ENCODE measurements around the gene RPH3AL.

Gene RPH3AL

DNA sequence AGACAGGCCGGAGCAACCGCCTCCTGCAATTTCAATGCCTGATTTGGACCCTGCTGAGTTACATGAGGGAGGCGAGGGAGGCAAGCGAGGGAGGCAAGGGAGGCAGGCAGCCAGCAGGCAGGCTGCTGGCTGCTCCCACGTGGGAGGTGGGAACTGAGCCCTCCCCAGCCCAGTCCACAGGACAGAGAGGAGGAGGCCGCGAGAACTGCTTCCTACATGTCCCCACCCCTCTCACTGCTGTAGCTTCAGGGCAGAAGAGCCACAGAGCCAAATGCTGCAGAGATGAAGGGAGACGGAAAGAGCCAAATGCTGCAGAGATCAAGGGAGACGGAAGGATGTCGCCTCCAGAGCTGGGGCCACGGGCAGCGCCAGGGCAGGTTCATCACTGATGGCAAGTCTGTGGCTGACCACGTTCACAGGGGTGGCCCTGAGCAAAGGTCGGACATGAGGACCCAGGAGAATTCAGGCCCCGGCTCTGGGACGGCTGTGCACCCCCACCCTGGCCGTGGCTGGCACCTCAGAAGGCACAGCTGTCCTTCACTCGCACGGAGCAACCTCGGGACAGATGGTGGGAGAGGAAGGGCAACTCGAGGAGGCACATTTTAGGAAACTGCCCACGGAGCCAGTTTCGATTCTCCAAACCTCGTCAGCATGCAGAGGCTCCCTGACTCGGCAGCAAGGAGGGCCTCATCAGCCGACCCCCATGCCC, 21.5 kb downstream of the RPH3AL start:
- TF ChIP-seq, protein P1, sequence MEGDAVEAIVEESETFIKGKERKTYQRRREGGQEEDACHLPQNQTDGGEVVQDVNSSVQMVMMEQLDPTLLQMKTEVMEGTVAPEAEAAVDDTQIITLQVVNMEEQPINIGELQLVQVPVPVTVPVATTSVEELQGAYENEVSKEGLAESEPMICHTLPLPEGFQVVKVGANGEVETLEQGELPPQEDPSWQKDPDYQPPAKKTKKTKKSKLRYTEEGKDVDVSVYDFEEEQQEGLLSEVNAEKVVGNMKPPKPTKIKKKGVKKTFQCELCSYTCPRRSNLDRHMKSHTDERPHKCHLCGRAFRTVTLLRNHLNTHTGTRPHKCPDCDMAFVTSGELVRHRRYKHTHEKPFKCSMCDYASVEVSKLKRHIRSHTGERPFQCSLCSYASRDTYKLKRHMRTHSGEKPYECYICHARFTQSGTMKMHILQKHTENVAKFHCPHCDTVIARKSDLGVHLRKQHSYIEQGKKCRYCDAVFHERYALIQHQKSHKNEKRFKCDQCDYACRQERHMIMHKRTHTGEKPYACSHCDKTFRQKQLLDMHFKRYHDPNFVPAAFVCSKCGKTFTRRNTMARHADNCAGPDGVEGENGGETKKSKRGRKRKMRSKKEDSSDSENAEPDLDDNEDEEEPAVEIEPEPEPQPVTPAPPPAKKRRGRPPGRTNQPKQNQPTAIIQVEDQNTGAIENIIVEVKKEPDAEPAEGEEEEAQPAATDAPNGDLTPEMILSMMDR (IDR thresholded peaks at IDR 0.05; ENCODE audit: low read depth, low read length): no peak
- no peak overlapping the region for H3K4me3 ChIP-seq (ENCODE audit: low read depth, low read length)
- DNase-seq (ENCODE audit: low read depth, low spot score): no peak
- in situ Hi-C loops (cut with HindIII; ENCODE audit: low sequenced_read_pairs): no loop called here

DNA sequence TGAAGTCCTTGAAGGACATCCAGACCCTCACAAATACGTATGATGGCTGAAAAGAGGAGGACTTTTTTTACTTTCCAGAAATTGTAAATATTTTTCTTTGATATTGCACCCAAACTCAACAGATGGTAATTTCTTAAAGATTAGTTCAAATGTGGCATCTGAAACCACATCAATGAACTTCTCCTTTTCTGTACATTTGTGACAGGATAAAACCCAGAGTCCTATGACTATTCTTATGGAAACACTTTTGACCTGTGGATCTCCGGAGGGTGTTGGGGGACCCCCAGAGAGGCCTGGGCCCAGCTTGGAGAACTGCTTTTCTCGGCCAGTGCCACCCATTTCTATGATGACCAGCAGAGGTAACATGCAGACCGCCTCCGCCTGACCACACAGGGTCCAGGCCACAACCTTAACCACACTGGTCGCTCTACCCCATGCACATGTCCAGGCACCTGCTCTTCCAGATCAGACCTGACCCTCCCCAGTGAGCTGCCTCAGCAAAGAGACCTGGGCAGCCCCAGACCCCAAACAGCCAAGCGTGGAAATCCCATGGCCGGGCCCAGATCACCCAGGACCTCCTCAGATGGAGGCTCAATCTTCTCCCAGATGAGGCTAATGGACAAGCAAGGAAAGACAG, 22.7 kb downstream of the RPH3AL start:
- no peak for DNase-seq (ENCODE audit: low read depth, low spot score)
- TF ChIP-seq, protein P1 (IDR thresholded peaks at IDR 0.05; ENCODE audit: low read depth, low read length): no peak
- in situ Hi-C loops (cut with HindIII; ENCODE audit: low sequenced_read_pairs): no loop called here
- no peak overlapping the region for H3K4me3 ChIP-seq (ENCODE audit: low read depth, low read length)

DNA sequence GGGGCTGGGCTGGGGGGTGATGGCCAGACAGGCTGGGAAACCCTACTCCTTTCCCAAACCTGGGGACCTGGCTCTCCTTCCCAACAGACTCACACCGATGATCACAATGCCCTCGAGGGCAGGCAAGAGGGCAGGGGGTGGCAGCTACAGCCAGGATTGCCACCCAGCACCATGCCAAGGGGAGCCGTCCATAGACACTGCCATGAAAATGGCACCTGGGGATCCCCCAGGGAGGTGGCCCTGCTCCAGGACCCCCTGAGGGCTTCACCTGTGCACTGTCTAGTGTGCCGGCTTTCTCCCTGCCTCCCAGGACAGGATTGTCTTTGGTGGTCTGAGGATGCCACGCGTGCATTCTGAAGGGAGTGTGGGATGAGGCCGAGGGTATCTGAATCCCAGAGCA, 24.6 kb downstream of the RPH3AL start:
- TF ChIP-seq, protein P1 (IDR thresholded peaks at IDR 0.05; ENCODE audit: low read depth, low read length): no peak
- no peak overlapping the region for H3K4me3 ChIP-seq (ENCODE audit: low read depth, low read length)
- no peak for DNase-seq (ENCODE audit: low read depth, low spot score)
- in situ Hi-C loops (cut with HindIII; ENCODE audit: low sequenced_read_pairs): no loop called here

DNA sequence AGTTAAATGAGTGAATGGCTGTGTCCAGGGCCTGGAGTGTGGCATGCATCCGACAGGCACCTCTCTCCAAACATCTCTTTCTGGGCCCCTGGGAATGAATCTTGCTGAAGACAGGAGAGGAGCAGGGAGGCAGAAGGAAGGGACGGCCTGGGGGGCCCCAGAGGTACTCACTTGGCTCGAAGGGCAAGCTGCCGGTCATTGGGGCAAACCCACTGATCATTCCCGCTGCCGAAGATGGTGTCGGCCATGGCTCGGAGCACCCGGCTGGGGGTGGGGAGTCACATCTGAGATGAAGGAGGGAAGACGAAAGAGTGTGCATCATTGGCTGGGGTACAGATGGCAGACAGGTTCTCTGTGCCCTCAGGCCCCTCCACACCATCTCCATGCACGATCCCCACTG, 25.3 kb downstream of the RPH3AL start:
- TF ChIP-seq, protein P1 (IDR thresholded peaks at IDR 0.05; ENCODE audit: low read depth, low read length): no peak
- no peak for DNase-seq (ENCODE audit: low read depth, low spot score)
- in situ Hi-C loops (cut with HindIII; ENCODE audit: low sequenced_read_pairs): no loop called here

DNA sequence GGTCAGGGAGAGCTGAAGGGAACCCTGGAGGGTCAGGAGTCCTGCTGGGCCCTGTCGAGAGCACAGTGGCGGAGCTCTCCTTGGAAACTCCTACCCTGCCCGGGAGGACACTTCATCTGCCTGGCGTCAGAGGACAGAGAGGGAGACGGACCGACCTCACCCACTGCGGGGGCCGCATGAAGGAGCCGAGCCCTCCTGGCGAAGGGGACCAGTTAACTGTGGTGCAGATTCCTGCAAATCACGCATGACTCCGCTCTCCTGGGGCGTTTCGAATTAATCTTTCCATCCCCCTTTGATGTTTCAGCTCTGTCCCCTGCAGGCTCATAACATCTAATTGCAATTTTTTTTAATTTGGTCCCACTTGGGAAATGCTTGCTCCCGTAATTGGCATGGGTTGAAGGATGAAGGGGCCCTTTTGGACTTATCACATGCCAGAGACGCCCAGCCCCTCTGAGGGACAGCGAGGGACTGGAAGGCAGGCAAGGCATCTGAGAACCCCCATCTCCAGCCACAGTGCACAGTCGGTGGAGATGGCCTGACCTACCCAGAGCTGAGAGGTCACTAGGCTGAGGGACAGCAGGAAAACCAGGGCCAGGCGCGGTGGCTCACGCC, 26.5 kb downstream of the RPH3AL start:
- in situ Hi-C loops (cut with HindIII; ENCODE audit: low sequenced_read_pairs): no loop called here
- TF ChIP-seq, protein P1 (IDR thresholded peaks at IDR 0.05; ENCODE audit: low read depth, low read length): no peak
- no peak overlapping the region for H3K4me3 ChIP-seq (ENCODE audit: low read depth, low read length)
- no peak for DNase-seq (ENCODE audit: low read depth, low spot score)

More for the DNA sequence above, 25.3 kb downstream of the RPH3AL start:
- no peak overlapping the region for H3K4me3 ChIP-seq (ENCODE audit: low read depth, low read length)

DNA sequence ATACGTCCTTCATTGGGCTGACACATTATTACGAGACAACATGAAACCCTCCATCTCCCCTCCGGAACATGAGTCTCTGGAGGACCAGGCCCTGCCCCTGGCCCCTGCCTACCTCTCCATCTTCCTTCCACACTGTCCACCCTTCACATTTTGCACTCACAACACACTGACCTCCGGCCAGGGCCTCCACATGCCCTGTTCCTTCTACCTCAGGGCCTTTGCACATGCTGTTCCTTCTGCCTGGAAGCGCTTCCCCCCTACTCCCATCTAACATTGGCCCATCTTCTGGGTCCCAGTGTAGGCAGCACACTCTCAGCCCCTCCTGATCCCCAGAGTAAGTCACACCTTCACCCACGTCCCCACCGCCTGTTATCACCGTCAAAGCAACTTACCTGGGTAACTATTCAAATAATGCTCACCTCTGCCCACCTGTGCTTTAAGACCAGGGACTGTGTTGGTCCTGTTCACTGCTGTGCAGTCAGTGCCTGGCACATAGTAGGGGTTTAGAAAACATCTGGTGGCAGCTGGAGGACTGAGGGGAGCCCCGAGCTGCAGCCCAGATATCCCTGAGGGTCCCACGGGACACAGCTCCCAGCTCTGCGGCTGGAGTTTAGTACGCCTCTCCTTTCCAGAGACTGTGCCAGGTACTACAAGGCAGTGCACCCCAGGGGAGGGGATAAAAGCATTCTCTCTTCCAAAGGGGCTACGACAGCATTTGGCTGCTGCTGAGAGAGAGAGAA, 27.2 kb downstream of the RPH3AL start:
- TF ChIP-seq, protein P1 (IDR thresholded peaks at IDR 0.05; ENCODE audit: low read depth, low read length): no peak
- in situ Hi-C loops (cut with HindIII; ENCODE audit: low sequenced_read_pairs): no loop called here

More for the DNA sequence above, 27.2 kb downstream of the RPH3AL start:
- no peak for DNase-seq (ENCODE audit: low read depth, low spot score)
- no peak overlapping the region for H3K4me3 ChIP-seq (ENCODE audit: low read depth, low read length)

Data from astrocyte of the spinal cord (primary cell).